T47D (cell line): ENCODE results near the gene CASZ1.
A peak's percentile ranks its signal among the peaks of the same experiment; 100 is the strongest.

Experiments
- DNase-seq, 2 experiments: peaks; one replicate each; pipeline versions ENCODE4 v3.0.0 to v3.0.0-alpha.2; 2011 to 2012; ENCODE audit warnings: low read depth in 1 of 2, low spot score in 1 of 2
- JUND ChIP-seq: IDR thresholded peaks from 2 replicates; pipeline ENCODE4 v1.6.1; 2012; ENCODE audit warnings: low read depth
- in situ Hi-C: cut with HindIII; loops from 2 replicates; pipeline ENCODE4 v1.10.0; 2016; ENCODE audit warnings: low sequenced_read_pairs, low pct_unique_long_range_greater_than_20kb

CASZ1 gene

GRCh38 chr1:10704368-10704882 is 92.0 kb downstream of the CASZ1 start:
- in situ Hi-C loops: no loop called here
- DNase-seq: no peak
- no peak for TF ChIP-seq JUND

GRCh38 chr1:10703702-10704101 is 92.7 kb downstream of the CASZ1 start:
- TF ChIP-seq JUND: no peak
- in situ Hi-C loops: no loop called here
- DNase-seq: no peak

GRCh38 chr1:10701145-10701544 is 95.3 kb downstream of the CASZ1 start:
- no peak for TF ChIP-seq JUND
- in situ Hi-C loops: no loop called here
- no peak for DNase-seq

GRCh38 chr1:10699470-10699835 is 97.0 kb downstream of the CASZ1 start:
- DNase-seq: peak; percentile 42 to 63
- no peak for TF ChIP-seq JUND
- in situ Hi-C loops: no loop called here

- TF ChIP-seq JUND: no peak
- in situ Hi-C loops: no loop called here
These were observed 97.5 kb downstream of the CASZ1 start for GRCh38 chr1:10698726-10699469.

GRCh38 chr1:10697621-10698160 is 98.8 kb downstream of the CASZ1 start:
- in situ Hi-C loops: no loop called here
- no peak for TF ChIP-seq JUND
- no peak for DNase-seq

More at GRCh38 chr1:10698726-10699469, 97.5 kb downstream of the CASZ1 start:
- DNase-seq: peak; percentile 56 to 61

- in situ Hi-C loops: no loop called here
- DNase-seq: no peak
- TF ChIP-seq JUND: no peak
These were observed 99.5 kb downstream of the CASZ1 start for GRCh38 chr1:10696977-10697376.

- in situ Hi-C loops: no loop called here
- peak; percentile 91 to 94 for DNase-seq
- TF ChIP-seq JUND: no peak
These were observed 101.5 kb downstream of the CASZ1 start for GRCh38 chr1:10694633-10695627.

- DNase-seq: peak; percentile 61 to 85
- in situ Hi-C loops: no loop called here
- no peak for TF ChIP-seq JUND
These were observed 102.2 kb downstream of the CASZ1 start for GRCh38 chr1:10694274-10694632.

GRCh38 chr1:10693497-10694273 is 102.8 kb downstream of the CASZ1 start:
- in situ Hi-C loops: no loop called here
- no peak for DNase-seq
- no peak for TF ChIP-seq JUND

- no peak for TF ChIP-seq JUND
- in situ Hi-C loops: no loop called here
- no peak for DNase-seq
These were observed 103.3 kb downstream of the CASZ1 start for GRCh38 chr1:10693152-10693496.

GRCh38 chr1:10692401-10693021 is 103.9 kb downstream of the CASZ1 start:
- in situ Hi-C loops: no loop called here
- TF ChIP-seq JUND: no peak
- peak; percentile 68 to 69 for DNase-seq
